OCI-LY7 (cell line): Measurements from ENCODE around the gene RIMS4. TPM values are rescaled to one million over a fixed set of nuclear protein-coding genes. Genes with fewer than 3 reads are reported as not detected.

Source experiments
- BruUV-seq: library from RNA; stranded (reverse); fragments of 400-500 nt; replicated peaks from 2 replicates; lab custom pipeline; 2021; lab: Mats Ljungman, UMichigan
- CTCF ChIA-PET: fragments of 300-600 bp; sonication (Branson Sonifier 250); formaldehyde crosslinking; loops from one replicate; lab custom pipeline; 2022; ENCODE audit warnings: antibody characterized with exemption; ENCODE audit not compliant: unreplicated experiment; lab: Charles Lee
- POLR2A ChIA-PET: fragments of 300-600 bp; sonication (Branson Sonifier 250); formaldehyde crosslinking; loops from one replicate; lab custom pipeline; 2022; ENCODE audit warnings: antibody characterized with exemption; lab: Charles Lee
- DNase-seq: peaks from one replicate; pipeline ENCODE4 v3.0.0-alpha.2; 2015; ENCODE audit warnings: low spot score
- H2AFZ ChIP-seq: fragments of 200-600 bp; sonication (generic), shearing (Covaris generic); 2 replicates; pipeline ENCODE4 v1.6.1; 2014; ENCODE audit warnings: mild to moderate bottlenecking, antibody characterized with exemption, low read length, moderate library complexity
- H3K27ac ChIP-seq: fragments of 200-600 bp; sonication (generic); 2 replicates; pipeline ENCODE4 v1.5.1; 2014; ENCODE audit warnings: mixed run types, low read depth, mild to moderate bottlenecking, moderate library complexity, low read length, inconsistent platforms; ENCODE audit not compliant: poor library complexity, severe bottlenecking
- H3K36me3 ChIP-seq: fragments of 200-600 bp; sonication (generic); 2 replicates; pipeline ENCODE4 v1.6.1; 2014; ENCODE audit warnings: mild to moderate bottlenecking, antibody characterized with exemption, low read length, moderate library complexity, mixed read lengths; ENCODE audit not compliant: insufficient read depth
- H3K4me1 ChIP-seq: fragments of 200-600 bp; sonication (generic); 2 replicates; pipeline ENCODE4 v1.5.1; 2014; ENCODE audit warnings: mild to moderate bottlenecking, low read length; ENCODE audit not compliant: insufficient read depth, poor library complexity, severe bottlenecking
- H3K4me2 ChIP-seq: fragments of 200-600 bp; sonication (generic); 2 replicates; pipeline ENCODE4 v1.6.1; 2014; ENCODE audit warnings: mild to moderate bottlenecking, low read length
- H3K4me3 ChIP-seq: fragments of 200-600 bp; sonication (generic); 2 replicates; pipeline ENCODE4 v1.5.1; 2014; ENCODE audit warnings: mild to moderate bottlenecking, low read depth, low read length; ENCODE audit not compliant: poor library complexity, severe bottlenecking
- H3K79me2 ChIP-seq: fragments of 200-600 bp; sonication (generic); 2 replicates; pipeline ENCODE4 v1.6.1; 2016; ENCODE audit warnings: low read depth, mild to moderate bottlenecking, low read length, moderate library complexity, mixed read lengths; ENCODE audit not compliant: insufficient read depth
- H3K9me2 ChIP-seq: fragments of 200-600 bp; sonication (generic); 2 replicates; pipeline ENCODE4 v1.6.1; 2016; ENCODE audit warnings: mild to moderate bottlenecking, low read length, mixed read lengths; ENCODE audit not compliant: insufficient read depth
- H3K9me3 ChIP-seq: fragments of 200-600 bp; sonication (generic); 2 replicates; pipeline ENCODE4 v1.6.1; 2014; ENCODE audit warnings: mild to moderate bottlenecking, mixed run types, low read length, mixed read lengths
- H4K20me1 ChIP-seq: fragments of 200-600 bp; sonication (generic); 2 replicates; pipeline ENCODE4 v1.6.1; 2014; ENCODE audit warnings: mild to moderate bottlenecking, antibody characterized with exemption, low read length, moderate library complexity, mixed read lengths; ENCODE audit not compliant: insufficient read depth
- EZH2phosphoT487 ChIP-seq: fragments of 200-600 bp; sonication (generic); IDR thresholded peaks from 2 replicates; pipeline ENCODE4 v1.6.1; 2018; ENCODE audit warnings: low read depth, borderline replicate concordance, mild to moderate bottlenecking, mixed run types, antibody characterized with exemption, low read length, moderate library complexity, mixed read lengths
- intact Hi-C: fragments of 100-400 bp; cut with micrococcal nuclease; formaldehyde crosslinking; loops from one replicate; pipeline ENCODE4 v1.10.0; 2022; ENCODE audit not compliant: unreplicated experiment
- total RNA-seq, 2 experiments: library from RNA; depleted of rRNA in 1 of 2; stranded (reverse); fragments of >200 nt in 1 of 2; shearing (Covaris generic) in 1 of 2; gene quantifications; 2 replicates each; pipeline ENCODE4 v1.2.3, GENCODE V29; 2014 to 2022
- TF ChIP-seq, protein P1 (sequence below): fragments of 200-600 bp; sonication (generic); conservative IDR thresholded peaks from 2 replicates; pipeline ENCODE4 v1.5.1; 2014; ENCODE audit warnings: mild to moderate bottlenecking, antibody characterized with exemption, low read length, moderate library complexity, mixed read lengths

Gene RIMS4
- total RNA-seq, 2 experiments from 2014 or later: not detected

DNA sequence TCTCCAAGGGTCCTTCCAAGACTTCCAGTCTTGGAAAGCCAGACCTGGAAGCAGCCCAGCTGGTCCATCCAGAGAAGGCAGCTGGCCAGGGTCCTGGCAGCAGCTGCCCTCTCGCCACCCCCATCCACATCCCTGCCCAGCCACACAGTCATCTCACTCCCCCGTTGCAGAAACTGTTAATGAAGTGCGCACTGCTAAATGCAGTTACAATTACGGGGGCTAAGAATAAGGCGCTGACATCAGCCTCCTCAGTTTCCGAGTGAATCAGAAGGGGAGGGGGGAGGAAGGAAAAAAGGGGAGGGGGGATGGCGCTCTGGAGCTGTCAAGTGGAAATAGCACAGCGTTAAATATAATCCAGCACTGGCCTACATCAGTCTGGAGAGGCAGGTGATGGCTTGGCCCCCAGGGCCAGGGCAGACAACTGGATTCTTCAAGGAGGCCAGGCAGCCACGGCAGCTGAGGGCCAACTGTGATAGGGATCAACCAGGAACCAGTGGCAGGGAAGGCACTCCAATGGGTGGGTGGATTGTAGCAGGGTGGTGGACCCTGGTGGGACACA is 6.9 kb downstream of the RIMS4 start:
- ChIA-PET CTCF (no interaction called here), POLR2A (no interaction called here)
- Histone ChIP-seq H3K4me3 (no peak overlapping the region), H3K79me2 (no peaks in the 10 kb centered on the region), H2AFZ (no peak overlapping the region), H3K4me2 (no peak overlapping the region), H4K20me1 (no peaks in the 10 kb centered on the region), H3K9me2 (no peaks in the 10 kb centered on the region), H3K9me3 (no peaks in the 10 kb centered on the region), H3K36me3 (no peaks in the 10 kb centered on the region), H3K4me1 (no peaks in the 10 kb centered on the region), H3K27ac (no peak overlapping the region)
- intact Hi-C loops: no loop called here
- BruUV-seq: no TSS peak
- DNase-seq: no peak
- TF ChIP-seq EZH2phosphoT487: no peak
- TF ChIP-seq, protein P1, sequence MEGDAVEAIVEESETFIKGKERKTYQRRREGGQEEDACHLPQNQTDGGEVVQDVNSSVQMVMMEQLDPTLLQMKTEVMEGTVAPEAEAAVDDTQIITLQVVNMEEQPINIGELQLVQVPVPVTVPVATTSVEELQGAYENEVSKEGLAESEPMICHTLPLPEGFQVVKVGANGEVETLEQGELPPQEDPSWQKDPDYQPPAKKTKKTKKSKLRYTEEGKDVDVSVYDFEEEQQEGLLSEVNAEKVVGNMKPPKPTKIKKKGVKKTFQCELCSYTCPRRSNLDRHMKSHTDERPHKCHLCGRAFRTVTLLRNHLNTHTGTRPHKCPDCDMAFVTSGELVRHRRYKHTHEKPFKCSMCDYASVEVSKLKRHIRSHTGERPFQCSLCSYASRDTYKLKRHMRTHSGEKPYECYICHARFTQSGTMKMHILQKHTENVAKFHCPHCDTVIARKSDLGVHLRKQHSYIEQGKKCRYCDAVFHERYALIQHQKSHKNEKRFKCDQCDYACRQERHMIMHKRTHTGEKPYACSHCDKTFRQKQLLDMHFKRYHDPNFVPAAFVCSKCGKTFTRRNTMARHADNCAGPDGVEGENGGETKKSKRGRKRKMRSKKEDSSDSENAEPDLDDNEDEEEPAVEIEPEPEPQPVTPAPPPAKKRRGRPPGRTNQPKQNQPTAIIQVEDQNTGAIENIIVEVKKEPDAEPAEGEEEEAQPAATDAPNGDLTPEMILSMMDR: no peak

DNA sequence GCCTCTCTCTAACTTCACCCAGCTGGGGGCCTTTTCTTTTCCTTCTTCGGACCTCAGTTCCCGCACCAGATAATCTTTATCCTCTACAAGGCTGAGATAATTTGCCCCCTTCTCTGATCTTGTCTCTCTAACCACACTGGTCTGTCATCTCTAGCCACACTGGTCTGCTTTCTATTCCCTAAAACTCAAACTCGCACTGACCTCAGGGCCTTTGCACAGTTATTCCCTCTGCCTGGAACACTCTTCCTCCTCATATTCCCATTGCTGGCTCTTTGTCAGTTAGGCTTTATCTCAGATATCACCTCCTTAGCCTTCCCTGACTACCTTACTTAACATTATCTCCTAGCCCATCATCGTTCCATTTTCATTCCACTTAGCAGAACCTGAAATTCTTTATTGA is 7.6 kb downstream of the RIMS4 start:
- Histone ChIP-seq H3K36me3 (no peaks in the 10 kb centered on the region), H3K4me2 (no peak overlapping the region), H3K79me2 (no peaks in the 10 kb centered on the region), H3K9me3 (no peaks in the 10 kb centered on the region), H3K4me1 (no peaks in the 10 kb centered on the region), H4K20me1 (no peaks in the 10 kb centered on the region), H3K9me2 (no peaks in the 10 kb centered on the region), H3K27ac (no peak overlapping the region), H2AFZ (no peak overlapping the region), H3K4me3 (no peak overlapping the region)
- TF ChIP-seq, protein P1: no peak
- no peak for TF ChIP-seq EZH2phosphoT487
- POLR2A ChIA-PET: interaction anchor here (0.6 kb wide), 1 partner anchor 65 kb away, joined by 5 read pairs; no protein-coding TSS in a partner anchor
- BruUV-seq: no TSS peak
- CTCF ChIA-PET: no interaction called here
- DNase-seq: no peak
- intact Hi-C loops: no loop called here

DNA sequence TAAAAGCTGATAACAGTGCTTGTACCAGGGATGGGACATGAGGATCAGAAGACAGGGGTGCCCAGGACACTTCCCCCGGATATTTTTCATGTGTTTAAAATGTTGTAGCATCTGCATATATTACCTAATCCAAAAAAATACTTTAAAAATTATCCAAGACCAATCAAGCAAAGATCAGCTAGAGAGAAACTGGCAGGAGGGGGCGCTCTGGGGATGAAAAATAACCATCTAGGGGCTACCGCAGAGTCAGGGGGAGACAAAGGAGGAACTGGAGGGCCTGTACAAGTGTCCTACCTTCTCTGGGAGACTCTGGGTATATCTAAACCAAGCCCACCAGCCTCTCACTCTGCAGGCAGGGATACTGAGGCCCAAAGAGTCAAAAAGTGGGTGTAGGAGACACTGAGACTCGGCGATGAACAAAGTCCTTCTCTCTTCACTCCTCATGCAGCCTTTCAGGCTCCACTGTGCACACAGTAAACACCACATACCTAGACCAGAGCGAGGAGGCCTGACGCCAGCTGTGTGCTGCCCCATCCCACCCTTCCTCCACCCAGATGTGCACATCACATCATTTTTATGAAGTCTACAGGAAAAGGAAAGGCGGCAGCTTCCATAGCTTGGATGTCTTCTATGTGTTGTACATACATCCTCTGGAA is 9.8 kb downstream of the RIMS4 start:
- no peaks in the 10 kb centered on the region for H4K20me1 ChIP-seq
- no peak overlapping the region for H3K4me2 ChIP-seq
- H3K36me3 ChIP-seq: no peaks in the 10 kb centered on the region
- no peaks in the 10 kb centered on the region for H3K9me2 ChIP-seq
- H3K4me1 ChIP-seq: no peaks in the 10 kb centered on the region
- H3K4me3 ChIP-seq: no peak overlapping the region
- H3K9me3 ChIP-seq: no peaks in the 10 kb centered on the region
- peak; percentile 8 for DNase-seq
- intact Hi-C loops: loop anchor here (1.0 kb wide), 1 partner anchor 67 kb away; no protein-coding TSS in a partner anchor
- BruUV-seq: no TSS peak
- no peaks in the 10 kb centered on the region for H3K79me2 ChIP-seq
- H2AFZ ChIP-seq: no peak overlapping the region
- H3K27ac ChIP-seq: no peak overlapping the region
- CTCF ChIA-PET: no interaction called here
- POLR2A ChIA-PET: interaction anchor here (0.5 to 0.6 kb wide), 2 partner anchors 13 to 66 kb away, joined by 3 read pairs; no protein-coding TSS in a partner anchor
- TF ChIP-seq, protein P1: peak; percentile 81
- no peak for TF ChIP-seq EZH2phosphoT487
